Adipose tissue (tissue), 3 donors: ENCODE measurements around the gene MR1. TPM values are rescaled to one million over a fixed set of nuclear protein-coding genes. Genes with fewer than 3 reads are reported as not detected.
A peak's percentile ranks its signal among the peaks of the same experiment; 100 is the strongest.

Experiments used
- H3K27ac ChIP-seq: one replicate; pipeline ENCODE4 v1.5.1; 2013; ENCODE audit warnings: low read depth, low read length
- WGBS, 3 donors: extraction: QIAGEN DNeasy Blood & Tissue Kit; methylation state at CpG; one replicate each; pipeline ENCODE4 v1.1.7; 2013; 5-methylcytosine and 5-hydroxymethylcytosine counted together
- polyA plus RNA-seq, 3 donors: library from polyadenylated mRNA; stranded (reverse); fragments of 200-250 nt; gene quantifications; one replicate each; pipeline ENCODE4 v1.2.3, GENCODE V29; 2013
- donor health status: healthy with polysubstance abuse.
- donor health status: Bipolar disorder and iron deficiency.
- donor health status: healthy.

MR1 gene
- 1 to 10 TPM; 2.1 to 4.9 (median 2.4) TPM for polyA plus RNA-seq

DNA sequence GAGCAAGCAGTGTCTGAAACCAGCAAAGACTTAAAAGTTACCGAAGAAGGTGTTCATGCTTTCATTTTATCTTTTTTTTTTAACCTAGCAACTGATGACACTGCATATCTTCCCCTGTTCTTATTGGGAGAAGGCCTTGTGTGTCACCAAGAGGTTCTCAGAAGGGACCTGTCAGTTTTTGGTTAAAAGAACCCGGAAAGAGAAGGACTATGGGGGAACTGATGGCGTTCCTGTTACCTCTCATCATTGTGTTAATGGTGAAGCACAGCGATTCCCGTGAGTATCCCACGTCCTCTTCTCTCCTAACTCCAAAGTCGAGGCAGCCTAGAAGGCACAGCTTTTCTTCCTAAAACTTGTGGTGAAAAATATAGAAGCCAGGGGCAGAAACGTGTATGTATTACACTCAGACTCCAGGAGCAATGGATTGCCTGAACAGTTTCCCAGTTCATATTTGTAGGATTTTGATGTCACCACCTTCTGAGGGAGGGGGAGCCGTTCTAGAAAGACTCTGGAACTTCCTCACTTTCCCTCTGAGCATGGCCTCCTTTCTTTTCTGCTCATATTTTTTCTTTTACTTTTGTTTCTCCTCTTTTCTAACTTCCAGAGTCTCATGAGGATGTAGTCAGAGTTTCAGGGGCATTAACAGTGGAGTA is at the start of gene MR1:
MR1 (plus strand) TSS at position 185 of the 653 bp plus-strand sequence; CDS start at position 210, 25 bp downstream.
- peak within 1 kb of the TSS; percentile 45 for H3K27ac ChIP-seq
- 3 to 34% (median 7%) methylated on average over 9 of the region's 9 CpGs for WGBS, 3 donors

DNA sequence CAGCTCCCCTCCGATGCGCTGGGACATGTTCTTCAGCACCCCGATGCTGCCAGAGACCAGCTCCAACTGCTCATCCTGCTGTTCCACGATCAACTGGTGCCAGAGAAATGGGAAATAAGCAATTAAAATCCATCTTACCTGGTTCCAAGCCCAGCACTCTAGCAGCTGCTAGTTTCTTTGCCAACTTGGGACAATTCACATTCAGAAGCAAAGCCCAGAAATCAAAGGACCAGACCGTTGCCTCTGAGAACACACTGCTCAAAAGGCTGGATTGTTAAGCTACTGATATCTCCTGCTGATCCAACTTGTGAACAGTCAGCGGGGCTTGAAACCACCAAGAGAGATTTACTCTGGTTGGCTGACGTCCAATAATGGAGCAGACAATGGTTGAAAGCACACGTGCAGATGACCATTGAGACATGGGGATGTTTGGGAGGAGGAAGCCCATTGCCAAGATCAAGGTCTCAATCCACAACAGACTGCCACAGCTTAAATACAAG is 45.5 kb upstream of the MR1 start:
- WGBS, 3 donors = 77 to 85% (median 82%) methylated on average over 8 of the region's 8 CpGs
- H3K27ac ChIP-seq = no peak overlapping the region

DNA sequence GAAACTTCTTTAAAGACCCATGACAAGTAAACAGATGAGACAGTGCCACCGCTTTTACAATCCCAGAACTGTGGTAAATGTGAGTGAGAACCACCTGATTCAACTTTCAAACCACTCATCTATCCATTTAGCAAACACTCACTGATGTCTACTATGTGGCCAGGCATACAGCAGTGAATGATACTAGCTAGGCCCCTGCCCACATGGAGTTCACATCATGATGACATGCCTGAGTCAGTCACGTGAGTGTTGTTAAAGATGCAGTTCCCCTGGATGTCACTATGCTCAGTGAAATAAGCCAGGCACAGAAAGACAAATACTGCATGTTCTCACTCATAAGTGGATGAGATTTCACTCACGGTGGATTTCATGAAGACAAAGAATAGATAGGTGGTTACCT is 39.5 kb upstream of the MR1 start:
- 82 to 88% (median 85%) methylated on average over 3 of the region's 3 CpGs for WGBS, 3 donors
- no peak overlapping the region for H3K27ac ChIP-seq

DNA sequence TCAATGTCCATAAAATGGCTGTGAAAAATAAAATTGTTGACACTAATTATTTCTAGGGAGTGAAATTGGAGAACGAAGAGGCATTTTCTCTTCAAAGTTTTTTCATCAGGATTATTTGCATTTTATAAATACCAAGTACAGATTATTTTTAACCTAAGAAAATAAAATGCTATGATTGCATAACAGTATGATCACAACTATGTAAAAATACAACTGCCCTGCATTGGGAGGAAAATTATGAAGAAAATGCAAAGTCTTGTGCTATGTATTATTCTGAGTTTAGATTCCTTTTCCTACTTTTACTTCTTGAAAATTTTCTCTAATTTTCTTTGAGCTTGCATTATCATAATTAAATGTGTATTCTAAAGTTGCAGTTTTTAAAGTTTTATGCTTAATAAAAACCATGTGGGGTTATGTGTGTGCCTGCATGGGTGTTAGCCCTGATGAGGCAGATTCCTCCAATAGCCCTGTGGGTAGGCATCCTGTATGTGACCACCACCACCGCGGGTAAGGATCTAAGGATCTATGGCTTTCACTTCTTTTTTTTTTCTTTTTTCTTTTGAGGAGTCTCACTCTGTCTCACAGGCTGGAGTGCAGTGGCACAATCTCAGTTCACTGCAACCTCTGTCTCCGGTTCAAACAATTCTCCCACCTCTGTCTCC is 35.8 kb upstream of the MR1 start:
- WGBS, 3 donors = 85 to 96% (median 87%) methylated on average over 4 of the region's 4 CpGs
- no peak overlapping the region for H3K27ac ChIP-seq

DNA sequence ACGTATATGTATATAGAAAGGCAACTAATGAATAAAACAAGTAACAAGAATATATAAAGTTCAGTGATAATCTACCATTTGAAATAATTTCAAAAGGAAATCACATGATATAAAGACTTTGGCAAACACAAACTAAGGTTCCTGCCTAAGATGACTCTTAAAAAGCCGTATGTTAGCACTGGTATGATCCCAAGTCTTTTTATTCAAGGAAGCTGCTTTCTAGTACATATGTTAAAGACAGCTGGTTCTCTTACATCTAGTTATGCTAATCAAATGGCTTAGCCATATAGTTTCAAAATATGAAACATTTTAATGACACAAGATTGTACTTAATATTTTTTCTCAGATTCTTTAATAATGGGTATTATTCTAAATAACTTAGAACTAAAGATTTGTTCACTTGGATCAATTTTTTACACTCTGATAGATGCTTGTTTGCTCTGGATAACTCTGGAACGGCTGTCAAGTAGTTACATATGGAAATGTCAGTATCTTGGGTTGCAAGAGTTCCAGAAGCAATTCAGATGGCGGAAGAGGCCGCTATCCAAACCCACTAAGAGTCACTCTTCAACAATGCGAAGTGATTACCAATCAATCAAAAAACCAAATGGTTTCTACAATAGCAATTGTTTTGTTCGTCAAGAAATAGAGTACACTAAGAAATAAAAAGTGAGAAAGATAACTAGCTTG is 32.5 kb upstream of the MR1 start:
- WGBS, 3 donors = 93% methylated on average over 7 of the region's 7 CpGs
- H3K27ac ChIP-seq = no peak overlapping the region

DNA sequence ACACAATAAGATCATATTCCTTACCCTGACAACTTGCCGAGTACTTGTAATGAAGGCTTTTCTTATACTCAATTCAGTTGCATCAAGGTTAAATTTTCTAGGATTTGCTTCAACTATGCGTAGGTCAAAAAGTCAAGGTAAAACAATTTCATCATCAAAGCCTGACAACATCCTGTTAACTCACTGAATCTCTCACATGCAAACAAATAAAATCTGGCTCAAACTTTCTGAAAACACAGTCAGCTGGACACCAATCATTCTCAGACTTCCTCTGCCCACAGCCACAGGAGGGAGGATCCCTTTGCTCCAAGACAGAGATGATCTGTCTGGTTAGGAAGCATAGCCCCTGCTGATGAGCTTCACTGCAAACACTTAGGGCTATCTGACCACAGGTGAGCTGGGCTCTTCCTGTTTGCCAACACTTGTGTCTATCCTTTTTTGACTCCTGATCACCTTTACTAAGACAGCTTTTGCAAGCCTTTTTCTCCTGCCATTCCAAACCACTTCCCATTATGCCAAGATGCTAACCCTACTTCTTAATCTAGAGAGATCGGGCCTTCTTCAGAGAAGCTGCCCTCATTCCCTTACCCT is 31.1 kb upstream of the MR1 start:
- 94 to 98% (median 97%) methylated on average over 3 of the region's 3 CpGs for WGBS, 3 donors
- H3K27ac ChIP-seq = no peak overlapping the region

DNA sequence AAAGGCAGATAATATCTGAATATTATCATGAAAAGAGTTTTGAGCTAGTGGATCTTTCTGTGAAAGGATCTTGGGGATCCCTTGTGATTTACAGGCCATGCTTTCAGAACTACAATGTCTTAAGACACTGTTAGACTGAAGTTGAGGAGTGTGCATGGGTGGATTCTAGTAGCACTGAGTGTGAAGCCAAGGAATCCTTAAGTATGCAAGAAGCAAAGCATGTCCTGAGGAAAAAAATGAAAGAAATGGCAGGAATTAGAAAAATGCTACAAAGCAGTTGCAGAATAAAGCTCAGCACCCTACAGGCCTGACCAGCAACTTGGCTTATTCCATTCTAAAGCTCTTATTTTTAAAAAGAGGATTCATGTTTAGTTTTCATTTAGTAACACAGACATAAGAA is 23.0 kb upstream of the MR1 start:
- H3K27ac ChIP-seq = no peak overlapping the region

DNA sequence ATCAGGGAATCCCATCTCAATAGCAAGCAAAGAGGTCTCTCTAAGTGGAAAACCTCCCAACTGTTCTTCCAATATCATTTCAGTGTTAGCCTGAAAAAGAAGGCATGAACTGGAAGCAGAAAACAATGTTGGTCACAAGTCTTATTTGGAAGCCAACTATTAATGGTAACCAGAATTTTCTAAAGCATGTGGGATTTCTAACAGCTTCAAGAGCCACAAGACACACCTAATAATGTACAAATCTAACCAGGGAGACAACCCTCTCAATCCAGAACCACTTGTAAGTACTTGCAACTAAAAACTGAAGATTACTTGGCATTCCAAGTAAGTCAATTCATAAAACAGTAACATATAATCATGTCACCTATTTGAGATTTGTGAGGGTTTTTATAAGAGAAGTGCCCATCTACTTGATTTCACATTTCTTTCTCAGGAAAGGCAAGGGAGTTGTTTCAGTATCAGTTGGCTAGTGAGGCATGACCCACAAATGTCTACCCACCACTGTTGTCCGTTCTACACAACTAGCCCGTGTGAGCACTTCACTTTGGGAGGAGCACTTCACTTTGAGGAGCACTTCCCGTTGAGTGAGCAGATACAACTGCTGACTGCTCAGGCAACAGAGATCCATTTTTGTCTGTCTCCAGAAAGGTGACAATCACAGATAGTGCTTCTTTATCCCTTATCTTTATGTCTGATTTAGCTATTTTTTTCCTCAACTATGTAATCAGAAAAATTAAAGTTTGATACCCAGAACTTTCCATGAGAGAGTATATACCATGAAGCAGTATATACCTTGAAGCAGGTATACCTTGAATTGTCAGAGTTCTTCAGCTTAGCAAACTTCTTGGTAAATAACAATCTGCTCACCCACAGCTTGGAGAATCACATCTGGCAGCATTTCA is 22.2 kb upstream of the MR1 start:
- no peak overlapping the region for H3K27ac ChIP-seq
- WGBS, 3 donors = 82 to 83% (median 83%) methylated on average over 3 of the region's 3 CpGs

DNA sequence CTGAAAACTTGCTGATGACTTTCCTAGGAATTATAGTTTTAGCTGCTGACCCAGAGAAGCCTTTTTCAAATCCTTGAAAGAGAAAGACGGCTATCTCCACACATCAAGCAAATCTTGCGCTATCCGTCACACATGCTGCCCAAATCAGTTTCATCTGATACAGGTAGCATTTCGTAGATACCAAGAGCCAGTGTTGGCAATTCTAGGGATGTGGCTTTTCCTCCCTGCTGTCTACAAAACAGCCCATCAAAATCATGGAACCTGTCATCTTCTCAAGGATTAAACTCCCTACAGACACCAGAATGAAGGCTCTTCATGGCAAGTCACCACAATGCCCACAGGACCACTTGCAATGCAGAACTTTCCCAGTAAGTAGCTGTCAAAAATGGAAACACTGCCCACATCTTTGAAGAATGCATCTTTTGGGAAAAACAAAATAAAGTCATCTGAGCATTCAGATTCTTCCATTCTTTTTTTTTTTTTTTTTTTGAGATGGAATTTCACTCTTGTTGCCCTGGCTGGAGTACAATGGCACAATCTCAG is 21.5 kb upstream of the MR1 start:
- H3K27ac ChIP-seq = no peak overlapping the region
- WGBS, 3 donors = 94 to 96% (median 95%) methylated on average over 4 of the region's 4 CpGs

DNA sequence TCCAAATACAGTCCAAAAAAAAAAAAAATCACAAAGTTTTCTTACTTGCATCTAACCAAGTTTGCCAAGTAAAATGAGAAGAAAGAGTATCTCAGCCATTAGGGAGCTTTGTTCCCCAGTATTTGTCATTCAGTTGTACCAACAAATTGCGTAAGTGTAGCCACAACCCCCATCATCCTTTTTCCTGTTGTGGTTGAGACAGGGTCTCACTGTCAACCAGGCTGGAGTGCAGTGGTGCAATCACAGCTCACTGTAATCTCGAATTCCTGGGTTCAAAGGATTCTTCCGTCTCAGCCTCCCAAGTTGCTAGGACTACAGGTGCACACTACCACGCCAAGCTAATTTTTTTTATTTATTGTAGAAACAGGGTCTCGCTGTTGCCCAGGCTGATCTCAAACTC is 20.6 kb upstream of the MR1 start:
- no peak overlapping the region for H3K27ac ChIP-seq
- 44 to 78% (median 61%) methylated on average over 5 of the region's 5 CpGs for WGBS, 3 donors

DNA sequence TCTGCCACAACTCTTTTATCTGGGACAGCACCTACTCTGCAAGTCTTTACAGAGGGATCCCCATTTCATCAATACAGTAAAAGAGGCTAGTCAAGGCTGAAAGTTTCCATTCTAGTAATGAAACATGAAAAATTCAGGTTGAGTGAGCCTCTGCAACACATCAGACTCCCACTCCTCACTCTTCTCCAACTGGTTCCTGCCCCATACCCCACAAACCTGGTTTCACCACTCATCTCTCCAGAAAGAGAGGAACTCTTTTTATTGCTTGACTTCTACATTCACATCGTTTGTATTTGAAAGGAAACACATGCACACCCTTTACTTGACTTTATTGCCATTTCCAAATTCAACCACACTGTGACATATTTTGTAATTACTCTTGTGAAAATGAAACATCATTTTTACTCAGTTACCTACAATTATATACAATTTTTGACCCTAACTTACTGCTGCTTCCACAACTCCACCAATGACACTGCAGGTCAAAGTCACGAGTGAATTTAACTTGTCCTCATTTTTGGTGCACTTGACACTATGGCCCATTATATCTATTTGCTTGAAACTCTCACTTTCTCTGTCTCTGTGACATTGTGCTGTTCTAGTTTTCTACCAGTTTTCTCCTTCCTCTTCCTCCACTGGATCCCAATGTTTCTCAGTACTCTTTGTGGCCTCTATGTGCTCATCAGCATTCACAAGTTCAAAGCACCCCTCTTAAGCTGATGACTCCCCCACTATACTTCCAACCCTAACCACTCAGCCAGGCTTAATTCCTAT is 19.1 kb upstream of the MR1 start:
- no peak overlapping the region for H3K27ac ChIP-seq
- WGBS, 3 donors = 60 to 81% (median 64%) methylated on average over 2 of the region's 2 CpGs

DNA sequence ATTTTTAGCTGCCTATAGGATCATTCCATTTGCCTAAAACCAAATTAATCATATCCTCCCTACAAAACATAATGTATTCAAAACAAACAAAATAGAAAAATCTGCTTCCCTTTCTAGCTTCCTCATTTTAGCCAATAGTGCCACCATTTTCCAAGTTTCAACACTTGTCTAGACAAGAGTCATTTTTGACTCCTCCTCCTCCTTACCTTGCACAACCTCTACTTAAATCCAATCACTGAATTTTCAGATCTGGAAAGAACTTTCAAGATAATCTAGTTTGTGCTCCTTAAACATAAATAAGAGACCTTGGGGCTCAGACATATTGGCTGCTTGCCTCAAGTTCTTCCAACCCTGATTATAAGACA is 18.6 kb upstream of the MR1 start:
- no peak overlapping the region for H3K27ac ChIP-seq

DNA sequence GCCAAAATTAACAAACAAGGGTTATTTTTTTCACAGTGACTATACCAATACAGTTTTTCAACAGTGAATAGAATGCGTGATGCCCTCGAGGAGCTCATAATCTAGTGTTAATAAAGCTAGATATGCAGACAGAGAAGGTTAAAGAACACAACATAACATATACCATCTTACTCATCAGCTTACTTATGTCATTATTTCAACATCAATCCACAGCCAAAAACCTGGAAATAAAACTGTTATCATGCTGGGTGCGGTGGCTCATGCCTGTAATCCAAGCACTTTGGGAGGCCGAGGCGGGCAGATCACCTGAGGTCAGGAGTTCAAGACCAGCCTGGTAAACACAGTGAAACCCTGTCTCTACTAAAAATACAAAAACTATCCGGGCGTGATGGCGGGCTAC is 17.2 kb upstream of the MR1 start:
- WGBS, 3 donors = 95 to 97% (median 95%) methylated on average over 8 of the region's 8 CpGs
- no peak overlapping the region for H3K27ac ChIP-seq

DNA sequence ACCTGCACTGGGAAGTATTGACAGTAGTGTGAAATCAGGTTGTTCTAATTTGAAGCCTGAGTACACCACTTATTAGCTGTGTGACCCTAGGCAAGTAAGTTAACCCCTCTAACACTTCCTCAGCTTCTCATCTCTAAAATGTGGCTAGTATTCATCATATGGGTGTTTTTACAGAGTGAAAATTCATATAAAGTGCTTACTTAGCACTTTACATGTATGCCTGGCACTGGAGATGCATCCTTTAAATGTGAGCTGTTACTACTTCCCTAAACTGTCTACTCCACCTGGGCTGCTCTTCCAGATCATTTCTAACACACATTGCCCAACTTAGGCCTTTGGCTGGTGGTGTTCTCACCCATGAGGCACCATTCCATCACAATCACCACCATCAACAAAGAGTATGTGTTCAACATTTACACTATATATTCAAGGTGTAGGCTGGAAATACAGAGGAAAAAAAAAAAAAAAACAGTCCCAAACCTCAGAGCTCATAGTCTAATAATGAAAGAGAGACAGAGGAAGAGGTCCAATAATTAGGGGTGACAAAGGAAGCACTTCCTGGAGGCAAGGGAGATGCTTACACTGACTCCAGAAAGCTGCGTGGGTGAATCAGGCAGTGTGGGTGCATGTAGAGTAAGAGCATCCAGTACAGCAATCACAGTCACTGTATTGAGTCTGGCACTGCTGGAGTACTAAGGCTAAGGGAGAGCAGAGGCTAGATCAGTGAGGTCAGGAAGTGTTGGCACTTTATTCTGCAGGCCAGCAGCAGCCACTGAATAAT is 14.7 kb upstream of the MR1 start:
- H3K27ac ChIP-seq = no peak overlapping the region
- 28 to 81% (median 50%) methylated on average over 1 of the region's 1 CpG for WGBS, 3 donors

DNA sequence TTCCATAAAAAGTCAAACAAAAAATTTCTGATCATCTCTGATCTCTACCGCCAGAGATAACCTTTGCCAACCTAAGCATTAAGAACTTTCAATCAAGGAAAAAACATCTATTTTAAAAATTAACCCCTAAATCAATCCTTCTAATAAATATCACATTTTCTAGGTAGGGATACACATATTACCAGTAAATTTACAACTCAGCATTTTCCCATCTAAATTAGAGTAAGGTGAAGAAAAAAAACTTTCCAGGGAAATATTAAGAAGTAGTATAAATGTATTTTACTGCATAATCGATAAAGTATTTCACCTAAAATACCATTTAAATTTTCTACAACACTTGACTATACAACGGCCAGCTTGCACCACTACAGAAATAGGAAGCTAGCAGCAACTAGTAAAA is 12.6 kb upstream of the MR1 start:
- 32 to 48% (median 42%) methylated on average over 3 of the region's 3 CpGs for WGBS, 3 donors

DNA sequence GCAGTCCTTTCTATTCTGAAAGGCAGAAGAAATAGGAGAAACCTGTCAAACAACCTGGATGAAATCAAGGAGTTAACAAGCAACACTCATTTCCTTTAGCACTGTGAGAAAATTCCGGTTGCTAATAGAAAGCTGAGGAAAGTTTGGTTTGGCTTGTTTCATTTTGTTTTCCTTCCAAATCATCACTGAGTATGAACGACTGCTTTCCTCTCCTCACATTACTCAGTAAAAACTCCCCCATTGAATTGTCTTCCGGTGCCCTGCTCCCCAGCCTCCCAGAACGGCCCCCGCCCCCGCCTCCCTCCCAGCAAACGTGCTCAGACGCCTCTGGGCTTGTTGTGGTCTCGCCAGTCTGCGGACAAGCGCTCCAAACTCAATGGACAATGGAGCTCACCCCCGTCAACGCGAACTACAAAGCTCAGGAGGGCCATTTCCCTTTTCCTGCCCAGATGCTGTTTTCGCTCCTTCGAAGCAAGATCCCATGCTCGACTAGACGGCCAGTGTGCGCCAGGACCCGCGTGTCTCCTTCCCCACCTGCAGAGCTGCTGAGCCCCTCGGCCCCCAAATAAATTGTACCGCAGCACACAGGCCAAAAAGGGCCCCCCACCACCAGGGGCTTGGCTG is 11.9 kb upstream of the MR1 start:
- 0 to 1% (median 0%) methylated on average over 23 of the region's 23 CpGs for WGBS, 3 donors
- H3K27ac ChIP-seq = peak overlapping the region; percentile 80

More for the DNA sequence above, 12.6 kb upstream of the MR1 start:
- H3K27ac ChIP-seq = no peak overlapping the region
